Measurements from ENCODE around the gene HSPA1L.
A peak's percentile ranks its signal among the peaks of the same experiment; 100 is the strongest.

HSPA1L gene

DNA sequence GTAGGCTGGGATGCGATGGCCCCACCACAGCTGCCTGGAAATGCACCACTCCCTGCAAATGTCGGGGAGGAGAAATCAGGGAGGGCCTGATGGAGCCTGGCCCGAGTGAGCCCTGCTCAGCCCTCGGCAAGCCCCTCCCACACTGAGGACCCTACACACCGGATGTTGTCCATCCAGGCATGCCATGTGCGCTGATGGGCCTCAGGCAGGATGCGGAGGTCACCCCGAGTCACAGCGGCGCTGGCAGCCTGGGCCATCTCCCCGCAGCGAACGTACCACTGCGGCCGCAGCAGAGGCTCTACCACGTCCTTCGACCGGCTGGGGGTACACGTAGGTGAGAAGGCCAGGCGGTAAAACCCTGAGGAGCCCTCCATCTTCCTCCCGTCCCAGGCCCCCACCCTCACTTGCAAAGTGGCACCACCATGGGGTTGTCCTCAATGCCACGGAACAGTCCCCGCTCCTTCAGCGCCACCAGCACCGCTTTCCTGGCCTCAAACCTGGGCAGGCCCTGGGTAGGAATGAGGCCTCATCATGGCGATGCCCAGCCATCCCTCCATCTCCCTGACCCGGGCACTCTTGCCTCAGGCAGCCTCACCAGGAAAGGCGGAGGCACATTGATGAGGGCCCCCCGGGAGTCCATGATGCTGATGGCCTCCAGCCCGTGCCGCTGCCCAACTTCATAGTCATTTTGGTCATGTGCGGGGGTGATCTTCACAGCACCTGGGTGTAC is 32.8 kb downstream of the HSPA1L start:
- H3K4me3 ChIP-seq (ENCODE audit: low read depth, low read length): no peak overlapping the region
- H3K4me1 ChIP-seq (ENCODE audit: control insufficient read depth, insufficient read depth, low read length): no peaks in the 10 kb centered on the region; the same call in 1 of the 2 replicates
- CTCF ChIA-PET: interaction anchor here (0.7 to 7.5 kb wide), 3 partner anchors 13 to 50 kb away, joined by 3 to 50 read pairs (median 3); no protein-coding TSS in a partner anchor
- peaks cover 10 to 79% of the 10 kb centered on the region in 2 experiments; a peak in 2 of 3 replicates for H3K36me3 ChIP-seq (ENCODE audit: control insufficient read depth in 2 of 2, insufficient read depth in 1 of 2, low read length in 2 of 2)
- POLR2A ChIA-PET: interaction anchor here (2.1 to 2.4 kb wide), 1 partner anchor 45 kb away, joined by 10 to 17 read pairs; the partner anchor contains the start of gene HSPA1B
- no peaks in the 10 kb centered on the region for H3K9me3 ChIP-seq (ENCODE audit: control insufficient read depth, insufficient read depth, low read depth, low read length)
- TF ChIP-seq, protein P1, sequence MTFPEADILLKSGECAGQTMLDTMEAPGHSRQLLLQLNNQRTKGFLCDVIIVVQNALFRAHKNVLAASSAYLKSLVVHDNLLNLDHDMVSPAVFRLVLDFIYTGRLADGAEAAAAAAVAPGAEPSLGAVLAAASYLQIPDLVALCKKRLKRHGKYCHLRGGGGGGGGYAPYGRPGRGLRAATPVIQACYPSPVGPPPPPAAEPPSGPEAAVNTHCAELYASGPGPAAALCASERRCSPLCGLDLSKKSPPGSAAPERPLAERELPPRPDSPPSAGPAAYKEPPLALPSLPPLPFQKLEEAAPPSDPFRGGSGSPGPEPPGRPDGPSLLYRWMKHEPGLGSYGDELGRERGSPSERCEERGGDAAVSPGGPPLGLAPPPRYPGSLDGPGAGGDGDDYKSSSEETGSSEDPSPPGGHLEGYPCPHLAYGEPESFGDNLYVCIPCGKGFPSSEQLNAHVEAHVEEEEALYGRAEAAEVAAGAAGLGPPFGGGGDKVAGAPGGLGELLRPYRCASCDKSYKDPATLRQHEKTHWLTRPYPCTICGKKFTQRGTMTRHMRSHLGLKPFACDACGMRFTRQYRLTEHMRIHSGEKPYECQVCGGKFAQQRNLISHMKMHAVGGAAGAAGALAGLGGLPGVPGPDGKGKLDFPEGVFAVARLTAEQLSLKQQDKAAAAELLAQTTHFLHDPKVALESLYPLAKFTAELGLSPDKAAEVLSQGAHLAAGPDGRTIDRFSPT (tag by site-specific recombination; IDR thresholded peaks at IDR 0.05): peak; percentile 34; the same call in 1 of the 2 replicates
- TF ChIP-seq ZNF19 (tag by site-specific recombination; IDR thresholded peaks at IDR 0.05; ENCODE audit: low read depth): no peak
- H3K27ac ChIP-seq (ENCODE audit: extremely low read depth, low read depth, low read length): no peak overlapping the region

GRCh38 chr6:31781244-31782125 is 33.6 kb downstream of the HSPA1L start:
- peaks cover 9 to 76% of the 10 kb centered on the region in 2 experiments; a peak in 2 of 3 replicates for H3K36me3 ChIP-seq (ENCODE audit: control insufficient read depth in 2 of 2, insufficient read depth in 1 of 2, low read length in 2 of 2)
- H3K27ac ChIP-seq (ENCODE audit: extremely low read depth, low read depth, low read length): no peak overlapping the region
- no peak overlapping the region for H3K4me3 ChIP-seq (ENCODE audit: low read depth, low read length)
- H3K4me1 ChIP-seq (ENCODE audit: control insufficient read depth, insufficient read depth, low read length): peaks cover 4% of the 10 kb centered on the region
- H3K9me3 ChIP-seq (ENCODE audit: control insufficient read depth, insufficient read depth, low read depth, low read length): no peaks in the 10 kb centered on the region
- POLR2A ChIA-PET: interaction anchor here (0.6 to 2.4 kb wide), 3 partner anchors 34 to 55 kb away, joined by 3 to 17 read pairs (median 8); partner anchors contain the start of genes HSPA1A, HSPA1B and HSPA1L
- CTCF ChIA-PET: interaction anchor here (1.0 to 7.5 kb wide), 4 partner anchors 9 to 18 kb away, joined by 3 to 50 read pairs (median 16); partner anchors contain the start of gene SAPCD1
- TF ChIP-seq KLF8 (tag by site-specific recombination; IDR thresholded peaks at IDR 0.05) (no peak), ZNF626 (tag by site-specific recombination; IDR thresholded peaks at IDR 0.05) (no peak), ZBTB10 (tag by site-specific recombination; IDR thresholded peaks at IDR 0.05) (no peak), ZIC2 (tag by site-specific recombination; IDR thresholded peaks at IDR 0.05) (peak; percentile 59), ZNF335 (tag by site-specific recombination; conservative IDR thresholded peaks at IDR 0.05) (no peak), ZNF768 (tag by site-specific recombination; IDR thresholded peaks at IDR 0.05) (no peak), KLF9 (tag by site-specific recombination; IDR thresholded peaks at IDR 0.05; ENCODE audit: low read depth) (peak; percentile 57), MYNN (tag by site-specific recombination; IDR thresholded peaks at IDR 0.05; ENCODE audit: borderline replicate concordance) (no peak), ZNF707 (tag by site-specific recombination; IDR thresholded peaks at IDR 0.05) (no peak), ZNF48 (tag by site-specific recombination; IDR thresholded peaks at IDR 0.05) (no peak), ZNF777 (tag by site-specific recombination; IDR thresholded peaks at IDR 0.05; ENCODE audit: borderline replicate concordance) (no peak), ZNF18 (tag by site-specific recombination; IDR thresholded peaks at IDR 0.05) (no peak), ZNF157 (tag by site-specific recombination; IDR thresholded peaks at IDR 0.05) (no peak), KLF1 (tag by site-specific recombination; IDR thresholded peaks at IDR 0.05) (0 out of 2 replicates have a peak, but pooled peaks have one; percentile 24), ZNF837 (tag by site-specific recombination; IDR thresholded peaks at IDR 0.05) (no peak), ZNF571 (tag by site-specific recombination; IDR thresholded peaks at IDR 0.05) (no peak), ELK4 (IDR thresholded peaks at IDR 0.05; ENCODE audit: borderline replicate concordance, low read depth, low read length) (no peak), ZNF133 (tag by site-specific recombination; IDR thresholded peaks at IDR 0.05) (no peak), TCF7L2 (IDR thresholded peaks at IDR 0.05; ENCODE audit: borderline replicate concordance, low read depth, low read length) (no peak), BCL11A (tag by site-specific recombination; IDR thresholded peaks at IDR 0.05; ENCODE audit: low read depth) (peak; percentile 83)
- TF ChIP-seq, protein P2, sequence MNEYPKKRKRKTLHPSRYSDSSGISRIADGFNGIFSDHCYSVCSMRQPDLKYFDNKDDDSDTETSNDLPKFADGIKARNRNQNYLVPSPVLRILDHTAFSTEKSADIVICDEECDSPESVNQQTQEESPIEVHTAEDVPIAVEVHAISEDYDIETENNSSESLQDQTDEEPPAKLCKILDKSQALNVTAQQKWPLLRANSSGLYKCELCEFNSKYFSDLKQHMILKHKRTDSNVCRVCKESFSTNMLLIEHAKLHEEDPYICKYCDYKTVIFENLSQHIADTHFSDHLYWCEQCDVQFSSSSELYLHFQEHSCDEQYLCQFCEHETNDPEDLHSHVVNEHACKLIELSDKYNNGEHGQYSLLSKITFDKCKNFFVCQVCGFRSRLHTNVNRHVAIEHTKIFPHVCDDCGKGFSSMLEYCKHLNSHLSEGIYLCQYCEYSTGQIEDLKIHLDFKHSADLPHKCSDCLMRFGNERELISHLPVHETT (tag by site-specific recombination; IDR thresholded peaks at IDR 0.05): no peak

All from HEK293 (cell line).